HepG2 (cell line): Measurements from ENCODE around the gene CDC20. TPM values are rescaled to one million over a fixed set of nuclear protein-coding genes. Genes with fewer than 3 reads are reported as not detected.

Source experiments
- ATAC-seq: fragments of 200-7000 bp; cut with Tn5 transposase; 3 replicates; pipeline ENCODE4 v1.9.1; 2020; ENCODE audit warnings: mild to moderate bottlenecking, moderate library complexity
- BruUV-seq: library from RNA; stranded (reverse); fragments of 400-500 nt; replicated peaks from 2 replicates; lab custom pipeline; 2021; lab: Mats Ljungman, UMichigan
- CTCF ChIA-PET: fragments of 300-600 bp; formaldehyde crosslinking; extraction: SDS; loops from one replicate; lab custom pipeline; 2021; ENCODE audit warnings: low total read pairs, inconsistent platforms, low intra/inter-chr PET ratio; lab: Yijun Ruan, JAX
- POLR2A ChIA-PET: fragments of 350-600 bp; sonication (Branson Sonifier 250); formaldehyde crosslinking; loops from one replicate; lab custom pipeline; 2020; ENCODE audit warnings: antibody characterized with exemption, inconsistent platforms; lab: Yijun Ruan, JAX
- DNase-seq: peaks from one replicate; pipeline ENCODE4 v3.0.0-alpha.2; 2015; ENCODE audit warnings: low spot score
- FAIRE-seq: peaks from 3 replicates; lab custom pipeline; 2011; peaks lifted over from hg19 to GRCh38; lab: Jason Lieb, UNC
- H2AFZ ChIP-seq: one replicate; pipeline ENCODE4 v1.6.1; 2011; ENCODE audit warnings: low read length, inconsistent platforms
- H3K27ac ChIP-seq: fragments of 300-600 bp; 3 replicates; pipeline ENCODE4 v1.8.0; 2011; ENCODE audit warnings: mixed run types, mild to moderate bottlenecking, mixed read lengths, low read length, inconsistent platforms; ENCODE audit not compliant: insufficient read depth; ENCODE audit errors: extremely low read length
- H3K27me3 ChIP-seq, 2 experiments: fragments of 200-600 bp in 1 of 2; 2 replicates in 1 of 2; 3 replicates in 1 of 2; pipeline versions ENCODE4 v1.6.0 to v1.8.0; 2011; ENCODE audit warnings: low read length in 2 of 2, mild to moderate bottlenecking in 2 of 2, moderate library complexity in 2 of 2, inconsistent platforms in 1 of 2; ENCODE audit not compliant: insufficient read depth in 2 of 2, control insufficient read depth in 1 of 2
- H3K36me3 ChIP-seq, 2 experiments: fragments of 200-600 bp in 1 of 2; replicated peaks in 1 of 2; 2 replicates in 1 of 2; 3 replicates in 1 of 2; pipeline versions ENCODE4 v1.5.1 to v1.8.0; 2011; ENCODE audit warnings: low read length in 2 of 2, inconsistent platforms in 1 of 2; ENCODE audit not compliant: insufficient read depth in 2 of 2, control insufficient read depth in 1 of 2
- H3K4me1 ChIP-seq: 2 replicates; pipeline ENCODE4 v1.5.1; 2012; ENCODE audit warnings: low read length, inconsistent platforms; ENCODE audit not compliant: insufficient read depth
- H3K4me2 ChIP-seq: 2 replicates; pipeline ENCODE4 v1.6.0; 2011; ENCODE audit warnings: low read depth, low read length, inconsistent platforms
- H3K4me3 ChIP-seq, 3 experiments: fragments of 200-600 bp in 1 of 3; sonication (generic), shearing (Covaris generic) in 1 of 3; replicated peaks in 1 of 3; 2 replicates each; pipeline ENCODE4 v1.5.1; 2011 to 2016; ENCODE audit warnings: low read length in 3 of 3, inconsistent platforms in 2 of 3, low read depth in 2 of 3, mild to moderate bottlenecking in 2 of 3, control low read depth in 1 of 3, mixed read lengths in 1 of 3; ENCODE audit not compliant: insufficient read depth in 1 of 3
- H3K79me2 ChIP-seq: one replicate; pipeline ENCODE4 v1.6.1; 2011; ENCODE audit warnings: low read length, inconsistent platforms; ENCODE audit not compliant: insufficient read depth
- H3K9ac ChIP-seq: 2 replicates; pipeline ENCODE4 v1.6.0; 2011; ENCODE audit warnings: mild to moderate bottlenecking, low read depth, low read length, inconsistent platforms; ENCODE audit not compliant: insufficient read depth
- H3K9me3 ChIP-seq: 2 replicates; pipeline ENCODE4 v1.5.1; 2012; ENCODE audit warnings: mild to moderate bottlenecking, low read length
- H4K20me1 ChIP-seq: 2 replicates; pipeline ENCODE4 v1.6.0; 2011; ENCODE audit warnings: inconsistent platforms, mild to moderate bottlenecking, low read length, moderate library complexity; ENCODE audit not compliant: insufficient read depth
- HNRNPLL ChIP-seq: fragments of 200-400 bp; formaldehyde crosslinking; IDR thresholded peaks from 2 replicates; pipeline ENCODE4 v1.6.1; 2017; ENCODE audit warnings: mild to moderate bottlenecking, low read depth, low read length; ENCODE audit not compliant: poor library complexity, severe bottlenecking
- KAT8 ChIP-seq: IDR thresholded peaks from 2 replicates; pipeline ENCODE4 v1.6.1; 2016; ENCODE audit warnings: missing genetic modification reagents, missing compliant biosample characterization
- MAZ ChIP-seq, 2 experiments: sonication (generic) in 1 of 2; formaldehyde crosslinking in 1 of 2; IDR thresholded peaks; 2 replicates each; pipeline versions ENCODE4 v1.5.0 to v1.6.1; 2012 to 2020; ENCODE audit warnings: low read depth in 2 of 2, mild to moderate bottlenecking in 2 of 2, borderline replicate concordance in 1 of 2, improper control_type of control experiment in 1 of 2, low read length in 1 of 2, missing genetic modification reagents in 1 of 2, moderate library complexity in 1 of 2
- NCOA2 ChIP-seq: sonication (generic); formaldehyde crosslinking; IDR thresholded peaks from 2 replicates; pipeline ENCODE4 v1.8.0; 2022; ENCODE audit warnings: inconsistent platforms
- NR2F1 ChIP-seq, 2 experiments: fragments of 450-650 bp in 1 of 2; formaldehyde crosslinking in 1 of 2; IDR thresholded peaks; 2 replicates each; pipeline versions ENCODE4 v1.5.0 to v1.6.1; 2016 to 2020; ENCODE audit warnings: mild to moderate bottlenecking in 1 of 2, missing compliant biosample characterization in 1 of 2, missing genetic modification reagents in 1 of 2, moderate library complexity in 1 of 2
- NR2F2 ChIP-seq: IDR thresholded peaks from 2 replicates; pipeline ENCODE4 v1.6.1; 2012; ENCODE audit warnings: low read depth, inconsistent platforms, borderline replicate concordance
- PHB2 ChIP-seq: fragments of 450-650 bp; IDR thresholded peaks from 2 replicates; pipeline ENCODE4 v1.6.1; 2018; ENCODE audit not compliant: partially characterized antibody
- RARG ChIP-seq: sonication (generic); formaldehyde crosslinking; IDR thresholded peaks from 2 replicates; pipeline ENCODE4 v1.4.0; 2020; ENCODE audit warnings: low read depth, mild to moderate bottlenecking, missing genetic modification reagents
- REPIN1 ChIP-seq: sonication (generic); formaldehyde crosslinking; IDR thresholded peaks from 2 replicates; pipeline ENCODE4 v1.8.0; 2022; ENCODE audit warnings: missing genetic modification reagents, low read depth, mild to moderate bottlenecking, borderline replicate concordance
- SNRNP70 ChIP-seq: fragments of 200-400 bp; formaldehyde crosslinking; IDR thresholded peaks from 2 replicates; pipeline ENCODE4 v1.6.1; 2017; ENCODE audit warnings: mild to moderate bottlenecking, low read depth, low read length, moderate library complexity
- TBX3 ChIP-seq: fragments of 450-650 bp; IDR thresholded peaks from 2 replicates; pipeline ENCODE4 v1.6.1; 2017; ENCODE audit warnings: antibody characterized with exemption, mild to moderate bottlenecking, inconsistent platforms, borderline replicate concordance
- TEAD3 ChIP-seq: optimal IDR thresholded peaks from 2 replicates; pipeline ENCODE3; 2016; ENCODE audit warnings: borderline replicate concordance
- TFDP2 ChIP-seq: sonication (generic); formaldehyde crosslinking; IDR thresholded peaks from 2 replicates; pipeline ENCODE4 v1.4.0; 2020; ENCODE audit warnings: missing genetic modification reagents
- ZNF17 ChIP-seq: sonication (generic); formaldehyde crosslinking; IDR thresholded peaks from 2 replicates; pipeline ENCODE4 v1.5.0; 2020; ENCODE audit warnings: mild to moderate bottlenecking, missing genetic modification reagents
- WGBS: methylation state at CpG from one replicate; pipeline ENCODE4 v1.1.6; 2017; ENCODE audit warnings: low lambda C conversion rate; 5-methylcytosine and 5-hydroxymethylcytosine counted together
- in situ Hi-C: cut with HindIII; loops from 2 replicates; pipeline ENCODE4 v1.10.0; 2017; ENCODE audit warnings: low pct_unique_long_range_greater_than_20kb; ENCODE audit not compliant: extremely low pct_ligation_motif_present
- intact Hi-C: fragments of 100-400 bp; cut with micrococcal nuclease; formaldehyde crosslinking; loops from one replicate; pipeline ENCODE4 v1.10.0; 2022; ENCODE audit not compliant: unreplicated experiment
- polyA plus RNA-seq, 8 experiments: library from polyadenylated mRNA; depleted of rRNA in 3 of 8; stranded (reverse) in 7 of 8; unstranded in 1 of 8; fragments of >200 nt; fragmentation: Illumina TruSeq in 4 of 8; extraction: Trizol in 4 of 8; gene quantifications; 2 replicates each; pipeline versions ENCODE4 v1.2.1 to v1.2.3, GENCODE V29; 2011 to 2016; ENCODE audit warnings: low read depth in 4 of 8, missing spikeins in 1 of 8, mixed read lengths in 1 of 8; ENCODE audit not compliant: insufficient read depth in 1 of 8
- total RNA-seq, 5 experiments: library from RNA; depleted of rRNA; stranded (reverse); fragments of >200 nt; fragmentation: Illumina TruSeq; extraction: Trizol; gene quantifications; 2 replicates each; pipeline ENCODE4 v1.2.3, GENCODE V29; 2016; ENCODE audit warnings: low read depth in 1 of 5
- TF ChIP-seq, protein P1 (sequence below): sonication (generic); formaldehyde crosslinking; IDR thresholded peaks from 2 replicates; pipeline ENCODE4 v1.8.0; 2022; ENCODE audit warnings: mild to moderate bottlenecking, missing genetic modification reagents
- TF ChIP-seq, protein P2 (sequence below): sonication (generic); formaldehyde crosslinking; IDR thresholded peaks from 2 replicates; pipeline ENCODE4 v1.5.0; 2020; ENCODE audit warnings: mild to moderate bottlenecking, missing genetic modification reagents

The CDC20 gene
- total and polyA plus RNA-seq, 2 of the 13 experiments (the other 11 are each of a cell fraction or from before 2014, with no cell fraction given) = 57.9 to 90.0 TPM

DNA sequence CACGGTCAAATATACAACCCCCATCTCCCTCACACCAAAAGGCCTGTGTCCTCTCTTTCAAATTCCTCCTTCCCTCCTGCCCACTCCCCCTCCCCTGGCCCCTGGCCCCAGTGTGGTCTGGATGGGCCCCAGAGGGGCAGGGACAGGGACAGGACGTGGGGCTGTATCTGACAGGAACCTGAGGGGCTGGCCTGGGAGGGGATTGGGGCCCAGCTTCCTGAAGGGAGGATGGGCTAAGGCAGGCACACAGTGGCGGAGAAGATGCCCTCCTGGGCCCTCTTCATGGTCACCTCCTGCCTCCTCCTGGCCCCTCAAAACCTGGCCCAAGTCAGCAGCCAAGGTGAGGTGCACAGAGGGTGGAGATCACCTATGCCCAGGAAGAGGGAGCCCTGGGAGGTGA lies 21.2 kb upstream of the CDC20 start, which contains the start of gene MPL (continued):
- no peak for TF ChIP-seq TFDP2
- TF ChIP-seq, all 625 proteins: peak for 0

DNA sequence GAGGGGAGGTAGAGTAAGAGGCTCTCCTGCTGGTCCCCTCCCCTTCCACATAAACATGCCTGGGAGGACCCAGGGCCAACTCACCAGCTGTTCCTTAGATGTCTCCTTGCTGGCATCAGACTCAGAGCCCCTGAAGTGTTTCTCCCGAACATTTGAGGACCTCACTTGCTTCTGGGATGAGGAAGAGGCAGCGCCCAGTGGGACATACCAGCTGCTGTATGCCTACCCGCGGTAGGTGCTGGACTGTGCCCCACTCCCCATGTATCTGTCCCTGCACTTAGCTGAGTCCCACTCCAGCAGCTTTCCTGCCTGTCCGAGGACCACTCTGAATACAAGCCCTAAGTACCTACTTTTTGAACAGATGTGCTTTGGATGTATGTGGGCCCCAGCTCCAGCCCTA lies 20.8 kb upstream of the CDC20 start:
- ChIA-PET POLR2A (no interaction called here), CTCF (no interaction called here)
- in situ Hi-C loops = no loop called here
- Histone ChIP-seq H3K4me3 (no peak overlapping the region), H3K36me3 (no peaks in the 10 kb centered on the region), H2AFZ (no peak overlapping the region), H3K27me3 (no peaks in the 10 kb centered on the region; a peak in 1 of 5 replicates), H3K4me1 (peaks cover 29% of the 10 kb centered on the region), H3K9me3 (no peaks in the 10 kb centered on the region), H4K20me1 (no peaks in the 10 kb centered on the region), H3K27ac (no peak overlapping the region), H3K9ac (no peak overlapping the region), H3K4me2 (no peak overlapping the region), H3K79me2 (no peaks in the 10 kb centered on the region)
- intact Hi-C loops = no loop called here
- no TSS peak for BruUV-seq
- ATAC-seq (no peak), DNase-seq (no peak), FAIRE-seq (no peak)
- 72% methylated on average over 3 of the region's 5 CpGs for WGBS
- TF ChIP-seq TBX3 = no peak
- no peak for TF ChIP-seq SNRNP70
- TF ChIP-seq REPIN1 (CRISPR knock-in tag) = no peak
- TF ChIP-seq, protein P1, sequence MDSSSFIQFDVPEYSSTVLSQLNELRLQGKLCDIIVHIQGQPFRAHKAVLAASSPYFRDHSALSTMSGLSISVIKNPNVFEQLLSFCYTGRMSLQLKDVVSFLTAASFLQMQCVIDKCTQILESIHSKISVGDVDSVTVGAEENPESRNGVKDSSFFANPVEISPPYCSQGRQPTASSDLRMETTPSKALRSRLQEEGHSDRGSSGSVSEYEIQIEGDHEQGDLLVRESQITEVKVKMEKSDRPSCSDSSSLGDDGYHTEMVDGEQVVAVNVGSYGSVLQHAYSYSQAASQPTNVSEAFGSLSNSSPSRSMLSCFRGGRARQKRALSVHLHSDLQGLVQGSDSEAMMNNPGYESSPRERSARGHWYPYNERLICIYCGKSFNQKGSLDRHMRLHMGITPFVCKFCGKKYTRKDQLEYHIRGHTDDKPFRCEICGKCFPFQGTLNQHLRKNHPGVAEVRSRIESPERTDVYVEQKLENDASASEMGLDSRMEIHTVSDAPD (CRISPR knock-in tag) = no peak
- TF ChIP-seq RARG (CRISPR knock-in tag) = no peak
- TF ChIP-seq NR2F2 = no peak
- no peak for TF ChIP-seq NCOA2
- no peak for TF ChIP-seq KAT8 (CRISPR knock-in tag)
- no peak for TF ChIP-seq TEAD3 (CRISPR knock-in tag)
- no peak for TF ChIP-seq PHB2
- no peak for TF ChIP-seq NR2F1 (CRISPR knock-in tag; IDR thresholded peaks at IDR 0.05)
- TF ChIP-seq ZNF17 (CRISPR knock-in tag) = no peak
- no peak for TF ChIP-seq MAZ (IDR thresholded peaks at IDR 0.05; ENCODE audit: borderline replicate concordance, low read depth, low read length)
- TF ChIP-seq MAZ (CRISPR knock-in tag; IDR thresholded peaks at IDR 0.05; ENCODE audit: low read depth) = no peak
- TF ChIP-seq, protein P2, sequence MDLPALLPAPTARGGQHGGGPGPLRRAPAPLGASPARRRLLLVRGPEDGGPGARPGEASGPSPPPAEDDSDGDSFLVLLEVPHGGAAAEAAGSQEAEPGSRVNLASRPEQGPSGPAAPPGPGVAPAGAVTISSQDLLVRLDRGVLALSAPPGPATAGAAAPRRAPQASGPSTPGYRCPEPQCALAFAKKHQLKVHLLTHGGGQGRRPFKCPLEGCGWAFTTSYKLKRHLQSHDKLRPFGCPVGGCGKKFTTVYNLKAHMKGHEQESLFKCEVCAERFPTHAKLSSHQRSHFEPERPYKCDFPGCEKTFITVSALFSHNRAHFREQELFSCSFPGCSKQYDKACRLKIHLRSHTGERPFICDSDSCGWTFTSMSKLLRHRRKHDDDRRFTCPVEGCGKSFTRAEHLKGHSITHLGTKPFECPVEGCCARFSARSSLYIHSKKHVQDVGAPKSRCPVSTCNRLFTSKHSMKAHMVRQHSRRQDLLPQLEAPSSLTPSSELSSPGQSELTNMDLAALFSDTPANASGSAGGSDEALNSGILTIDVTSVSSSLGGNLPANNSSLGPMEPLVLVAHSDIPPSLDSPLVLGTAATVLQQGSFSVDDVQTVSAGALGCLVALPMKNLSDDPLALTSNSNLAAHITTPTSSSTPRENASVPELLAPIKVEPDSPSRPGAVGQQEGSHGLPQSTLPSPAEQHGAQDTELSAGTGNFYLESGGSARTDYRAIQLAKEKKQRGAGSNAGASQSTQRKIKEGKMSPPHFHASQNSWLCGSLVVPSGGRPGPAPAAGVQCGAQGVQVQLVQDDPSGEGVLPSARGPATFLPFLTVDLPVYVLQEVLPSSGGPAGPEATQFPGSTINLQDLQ (CRISPR knock-in tag) = no peak
- no peak for TF ChIP-seq HNRNPLL
